ENCODE data around the gene ZG16B.

DNA sequence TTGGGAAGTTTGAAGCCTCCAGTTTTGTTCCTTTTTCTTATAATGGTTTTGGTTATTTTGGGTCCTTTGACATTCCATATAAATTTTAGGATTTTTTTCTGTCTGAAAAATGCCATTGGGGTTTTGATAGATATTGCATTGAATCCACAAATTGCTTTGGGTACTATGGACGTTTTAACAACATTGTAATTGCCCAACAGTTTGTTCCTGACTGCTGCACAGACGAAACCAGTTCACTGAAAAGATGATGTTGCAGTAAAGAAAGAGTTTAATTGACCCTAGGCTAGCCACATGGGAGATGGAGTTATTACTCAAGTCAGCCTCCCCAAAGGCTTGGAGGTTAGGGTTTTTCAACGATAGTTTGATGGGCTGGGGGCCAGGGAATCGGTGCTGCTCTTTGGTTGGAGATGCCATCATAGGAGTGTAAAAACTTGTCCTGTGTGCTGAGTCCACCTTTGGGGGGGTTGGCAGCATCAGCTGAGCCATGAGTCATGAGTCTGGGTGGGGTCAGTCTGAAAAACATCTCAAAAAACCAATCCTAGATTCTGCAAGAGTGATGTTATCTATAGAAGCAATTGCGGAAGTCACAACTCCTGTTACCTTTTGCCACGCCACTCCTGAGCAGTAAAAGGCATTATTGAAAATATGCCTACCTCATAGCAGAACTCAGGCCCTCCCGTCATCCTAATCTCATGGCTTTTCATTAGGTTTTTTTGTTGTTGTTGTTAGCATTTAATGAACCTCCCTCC is 34.5 kb upstream of the ZG16B start:
- TF ChIP-seq EZH2phosphoT487 (IDR thresholded peaks at IDR 0.05; ENCODE audit: borderline replicate concordance) (no peak), CTCF (conservative IDR thresholded peaks at IDR 0.05; ENCODE audit: low read length) (no peak)

Measured in Loucy (cell line).